C4-2B (cell line): Measurements from ENCODE around the gene ZNF138.
"Not testable (repeated sequence)": the region's sequence is repeated elsewhere in the genome, so short reads cannot be mapped to it uniquely, and the experiment has no call there.

Experiments used
- H3K27ac ChIP-seq: fragments of 450-650 bp; 2 replicates; pipeline ENCODE4 v1.5.1; 2017
- ZFX ChIP-seq: fragments of 450-650 bp; IDR thresholded peaks from 2 replicates; pipeline ENCODE4 v1.6.1; 2017
- TF ChIP-seq, protein P1 (sequence below): fragments of 450-650 bp; conservative IDR thresholded peaks from 2 replicates; pipeline ENCODE4 v1.5.1; 2017; ENCODE audit warnings: mild to moderate bottlenecking

ZNF138 gene

DNA sequence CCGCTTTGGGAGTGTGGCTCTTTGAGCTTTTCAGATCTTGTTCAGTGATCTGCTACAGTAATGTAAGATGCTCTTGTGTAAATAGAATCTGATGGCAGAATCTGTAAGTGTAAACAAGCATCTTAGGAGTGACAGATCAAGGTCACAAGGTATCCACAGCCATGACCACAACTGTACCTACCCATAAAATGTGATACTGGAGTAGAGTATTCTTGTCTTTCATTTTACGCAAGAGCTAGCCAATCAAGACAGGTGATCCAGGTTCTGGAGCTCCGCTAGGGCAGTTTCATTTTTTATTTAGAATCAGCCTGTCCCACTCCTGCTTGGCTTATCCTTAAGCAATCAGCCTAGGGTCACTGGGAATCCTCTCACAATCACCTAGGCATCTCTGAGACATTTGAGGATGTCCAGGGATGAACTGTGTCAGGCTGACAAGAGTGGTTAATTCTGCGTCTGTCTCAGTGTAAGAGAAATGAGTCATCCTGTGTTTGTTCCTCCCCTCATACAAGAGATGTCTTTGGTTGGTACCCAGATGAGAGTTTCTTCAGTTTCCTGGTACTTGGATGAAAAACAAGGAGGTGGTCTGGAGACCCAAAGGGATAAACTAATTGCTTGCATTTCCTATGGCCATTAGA lies 13.6 kb downstream of the ZNF138 start:
- H3K27ac ChIP-seq: no peak overlapping the region
- TF ChIP-seq ZFX: no peak
- TF ChIP-seq, protein P1, sequence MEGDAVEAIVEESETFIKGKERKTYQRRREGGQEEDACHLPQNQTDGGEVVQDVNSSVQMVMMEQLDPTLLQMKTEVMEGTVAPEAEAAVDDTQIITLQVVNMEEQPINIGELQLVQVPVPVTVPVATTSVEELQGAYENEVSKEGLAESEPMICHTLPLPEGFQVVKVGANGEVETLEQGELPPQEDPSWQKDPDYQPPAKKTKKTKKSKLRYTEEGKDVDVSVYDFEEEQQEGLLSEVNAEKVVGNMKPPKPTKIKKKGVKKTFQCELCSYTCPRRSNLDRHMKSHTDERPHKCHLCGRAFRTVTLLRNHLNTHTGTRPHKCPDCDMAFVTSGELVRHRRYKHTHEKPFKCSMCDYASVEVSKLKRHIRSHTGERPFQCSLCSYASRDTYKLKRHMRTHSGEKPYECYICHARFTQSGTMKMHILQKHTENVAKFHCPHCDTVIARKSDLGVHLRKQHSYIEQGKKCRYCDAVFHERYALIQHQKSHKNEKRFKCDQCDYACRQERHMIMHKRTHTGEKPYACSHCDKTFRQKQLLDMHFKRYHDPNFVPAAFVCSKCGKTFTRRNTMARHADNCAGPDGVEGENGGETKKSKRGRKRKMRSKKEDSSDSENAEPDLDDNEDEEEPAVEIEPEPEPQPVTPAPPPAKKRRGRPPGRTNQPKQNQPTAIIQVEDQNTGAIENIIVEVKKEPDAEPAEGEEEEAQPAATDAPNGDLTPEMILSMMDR: no peak

DNA sequence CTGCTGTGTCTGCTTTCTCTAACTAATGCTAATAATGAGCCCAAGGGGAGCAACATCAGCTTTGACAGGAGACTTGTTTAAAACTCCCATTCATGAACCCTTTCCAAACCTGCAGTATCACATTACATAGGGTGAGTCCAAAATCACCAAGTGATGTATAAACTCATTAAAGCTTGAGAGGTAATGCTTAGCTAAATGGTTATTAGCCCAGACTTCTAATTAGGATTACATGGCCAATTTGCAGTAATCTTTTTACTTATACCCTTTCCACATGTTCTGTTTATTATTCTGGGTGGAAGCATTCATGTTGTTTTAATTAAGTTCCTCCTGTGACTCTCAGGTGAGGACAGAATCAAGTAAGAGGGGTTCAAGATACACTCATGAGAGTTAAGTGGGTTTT lies 17.5 kb downstream of the ZNF138 start:
- no peak for TF ChIP-seq ZFX
- TF ChIP-seq, protein P1: no peak
- no peak overlapping the region for H3K27ac ChIP-seq

DNA sequence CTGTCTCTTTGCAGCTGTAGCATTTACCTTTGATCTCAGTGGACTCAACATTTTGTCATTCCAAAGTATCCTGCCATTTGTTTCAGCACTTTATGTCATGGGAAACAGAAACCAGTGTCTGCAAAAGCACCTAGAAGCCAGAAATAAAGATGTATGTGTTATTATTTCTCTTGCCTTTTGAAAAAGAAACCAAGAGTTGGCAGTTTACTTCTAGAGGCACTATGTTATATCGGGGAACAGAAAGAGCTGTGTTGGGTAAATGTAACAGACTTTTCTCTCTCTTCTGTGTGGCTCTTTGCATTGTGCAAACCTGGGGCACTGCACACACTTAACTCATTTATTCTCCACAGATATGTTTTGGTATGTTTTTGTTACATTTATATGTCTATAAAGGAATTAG lies 36.7 kb downstream of the ZNF138 start:
- H3K27ac ChIP-seq: no peak overlapping the region
- TF ChIP-seq, protein P1: no peak
- no peak for TF ChIP-seq ZFX

DNA sequence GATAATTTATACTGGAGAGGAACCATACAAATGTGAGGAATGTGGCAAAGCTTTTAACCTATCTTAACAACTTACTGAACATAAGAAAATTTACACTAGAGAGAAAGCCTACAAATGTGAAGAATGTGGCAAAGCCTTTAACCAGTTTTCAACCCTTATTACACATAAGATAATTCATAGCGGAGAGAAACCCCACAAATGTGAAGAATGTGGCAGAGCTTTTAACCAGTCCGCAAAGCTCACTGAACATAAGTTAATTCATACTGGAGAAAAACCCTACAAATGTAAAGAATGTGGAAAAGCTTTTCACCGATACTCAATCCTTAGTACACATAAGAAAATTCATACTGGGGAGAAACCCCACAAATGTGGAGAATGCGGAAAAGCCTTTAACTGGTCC lies 37.9 kb downstream of the ZNF138 start:
- TF ChIP-seq, protein P1: no peak
- no peak for TF ChIP-seq ZFX
- no peak overlapping the region for H3K27ac ChIP-seq

DNA sequence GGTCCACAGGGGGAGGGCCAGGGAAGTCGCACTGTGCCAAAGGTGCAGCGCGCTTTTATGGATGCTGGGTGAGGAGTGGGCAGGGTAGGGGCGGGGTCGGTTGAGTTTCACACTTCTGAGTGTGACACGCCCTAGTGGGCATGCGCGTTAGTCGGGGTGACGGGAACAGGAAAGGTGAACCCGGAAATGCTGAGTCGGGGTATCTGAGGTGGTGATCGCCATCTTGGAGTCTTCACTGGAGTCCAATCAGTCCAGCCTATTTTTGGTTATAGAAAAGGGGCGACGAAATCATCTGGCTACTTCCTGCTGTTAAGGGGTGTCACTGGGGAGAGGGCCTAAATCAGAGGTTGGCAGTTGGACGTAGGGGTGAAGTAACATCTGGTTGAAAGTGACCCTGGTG lies 40.8 kb downstream of the ZNF138 start:
- no peak for TF ChIP-seq ZFX
- TF ChIP-seq, protein P1: no peak
- H3K27ac ChIP-seq: no peak overlapping the region

DNA sequence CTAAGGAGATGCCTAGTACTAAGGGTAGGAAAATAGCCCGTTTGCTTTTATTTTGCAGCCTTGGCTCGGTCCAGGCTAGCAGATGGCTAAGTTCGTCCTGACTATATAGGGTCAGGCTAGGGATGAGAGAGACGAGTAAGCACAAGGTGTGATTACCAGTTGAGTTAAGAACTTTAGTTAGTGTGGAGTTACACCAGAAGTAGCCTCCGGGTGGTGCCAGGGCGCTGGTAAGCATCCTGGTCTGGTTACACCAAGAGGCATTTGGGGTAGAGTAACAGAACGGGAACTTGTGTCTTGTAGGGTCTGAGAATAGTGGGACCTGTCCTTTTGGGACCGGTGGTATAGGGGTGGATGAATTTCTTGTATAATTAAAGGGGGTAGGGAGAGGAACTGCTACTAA lies 41.6 kb downstream of the ZNF138 start:
- not testable (repeated sequence) for H3K27ac ChIP-seq

DNA sequence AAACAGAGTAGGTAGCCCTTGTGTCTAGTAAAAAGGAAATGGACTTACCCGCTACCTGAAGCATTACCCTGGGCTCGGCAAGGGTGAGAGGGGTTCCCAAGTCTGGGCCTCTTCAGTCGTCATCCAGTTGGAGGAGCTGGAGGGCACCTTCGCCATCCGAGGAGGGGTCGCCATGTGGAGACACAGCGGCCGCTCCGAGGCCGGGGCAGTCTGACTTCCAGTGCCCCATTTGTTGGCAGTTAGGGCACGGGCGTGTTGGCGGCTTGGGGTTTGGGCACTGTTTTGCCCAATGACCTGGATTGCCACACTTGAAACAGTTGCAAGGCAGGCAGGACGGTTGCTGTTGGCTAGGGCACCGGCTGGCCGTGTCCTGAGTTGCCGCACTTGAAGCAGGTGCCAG lies 43.8 kb downstream of the ZNF138 start:
- H3K27ac ChIP-seq: not testable (repeated sequence)

DNA sequence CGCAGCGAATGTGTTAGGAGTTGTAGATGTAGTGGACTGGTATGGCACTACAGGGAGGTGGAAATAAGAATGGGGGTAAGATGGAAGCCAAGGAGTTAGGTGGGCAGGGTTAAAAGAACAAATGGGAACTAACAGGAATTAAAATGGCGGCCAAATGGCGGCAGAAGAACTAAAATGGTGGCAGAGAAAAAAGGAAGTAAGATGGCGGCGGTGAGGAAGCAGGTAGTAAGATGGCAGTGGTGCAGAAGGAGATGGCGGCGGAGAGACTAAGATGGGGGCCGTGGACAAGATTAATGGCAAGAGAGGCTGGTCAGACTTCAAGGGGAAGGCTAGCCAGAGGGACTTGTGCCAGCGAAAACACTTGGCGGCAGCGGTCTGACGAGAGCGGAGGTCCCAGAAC lies 44.5 kb downstream of the ZNF138 start:
- no peak for TF ChIP-seq ZFX
- TF ChIP-seq, protein P1: no peak

DNA sequence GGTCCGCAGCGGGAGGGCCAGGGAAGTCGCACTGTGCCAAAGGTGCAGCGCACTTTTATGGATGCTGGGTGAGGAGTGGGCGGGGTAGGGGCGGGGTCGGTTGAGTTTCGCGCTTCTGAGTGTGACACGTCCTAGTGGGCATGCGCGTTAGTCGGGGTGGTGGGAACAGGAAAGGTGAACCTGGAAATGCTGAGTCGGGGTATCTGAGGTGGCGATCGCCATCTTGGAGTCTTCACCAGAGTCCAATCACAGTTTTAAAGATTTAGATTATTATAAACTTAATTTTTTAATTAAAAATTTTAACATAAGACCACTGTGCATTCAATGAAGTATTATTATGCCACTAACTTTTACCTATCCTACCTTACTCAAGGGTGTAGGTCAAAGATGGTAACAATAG lies 45.7 kb downstream of the ZNF138 start:
- TF ChIP-seq ZFX: no peak
- TF ChIP-seq, protein P1: no peak
- H3K27ac ChIP-seq: no peak overlapping the region

More for the DNA sequence above, 44.5 kb downstream of the ZNF138 start:
- no peak overlapping the region for H3K27ac ChIP-seq
